Measurements from ENCODE around the gene XPNPEP1.

XPNPEP1 gene

GRCh38 chr10:109953766-109954165, 30.5 kb upstream of the XPNPEP1 start:
- Histone ChIP-seq H2BK5ac (ENCODE audit: low read depth, low read length, poor library complexity) (no peak overlapping the region), H3K79me1 (ENCODE audit: low read length) (no peaks in the 10 kb centered on the region), H3K4ac (ENCODE audit: low read depth, low read length) (no peak overlapping the region), H3K36me3 (ENCODE audit: control insufficient read depth in 1 of 2, insufficient read depth in 2 of 2, low read length in 2 of 2) (no peaks in the 10 kb centered on the region), H4K8ac (ENCODE audit: low read depth, low read length) (no peak overlapping the region), H3K4me3 (ENCODE audit: low read depth, low read length) (no peak overlapping the region), H3K4me1 (ENCODE audit: control insufficient read depth in 1 of 2, insufficient read depth in 2 of 2, low read length in 2 of 2) (peaks cover 0 to 4% of the 10 kb centered on the region in 2 experiments), H3K79me2 (ENCODE audit: control insufficient read depth, insufficient read depth, low read length, poor library complexity) (no peaks in the 10 kb centered on the region), H2AFZ (ENCODE audit: insufficient read depth, low read length, poor library complexity) (no peak overlapping the region), H3K9ac (ENCODE audit: low read length) (no peak overlapping the region), H3K4me2 (ENCODE audit: low read length) (no peak overlapping the region), H3K14ac (ENCODE audit: low read length) (no peak overlapping the region), H3K9me3 (ENCODE audit: insufficient read depth, low read depth, low read length) (no peaks in the 10 kb centered on the region), H2BK12ac (ENCODE audit: low read length) (no peak overlapping the region), H4K91ac (ENCODE audit: low read depth, low read length) (no peak overlapping the region), H3K18ac (ENCODE audit: low read length) (no peak overlapping the region), H3K23ac (ENCODE audit: low read length) (no peak overlapping the region), H2AK5ac (ENCODE audit: low read length) (no peak overlapping the region), H4K12ac (ENCODE audit: low read depth, low read length) (no peak overlapping the region), H3K27ac (ENCODE audit: low read depth, low read length) (no peak overlapping the region), H3K27me3 (ENCODE audit: insufficient read depth, low read length) (no peaks in the 10 kb centered on the region), H2BK120ac (ENCODE audit: insufficient read depth, low read length, poor library complexity) (no peak overlapping the region)
- WGBS (ENCODE audit: extremely low coverage, insufficient coverage, insufficient read length), result no CpG with 5 or more reads among the region's 2 CpGs
- DNase-seq, result no peak

- Histone ChIP-seq H3K18ac (ENCODE audit: low read length) (no peak overlapping the region), H3K23ac (ENCODE audit: low read length) (no peak overlapping the region), H2AFZ (ENCODE audit: insufficient read depth, low read length, poor library complexity) (no peak overlapping the region), H3K79me1 (ENCODE audit: low read length) (no peaks in the 10 kb centered on the region), H3K27ac (ENCODE audit: low read depth, low read length) (no peak overlapping the region), H3K9me3 (ENCODE audit: insufficient read depth, low read depth, low read length) (no peaks in the 10 kb centered on the region), H3K4me2 (ENCODE audit: low read length) (no peak overlapping the region), H3K4me1 (ENCODE audit: control insufficient read depth in 1 of 2, insufficient read depth in 2 of 2, low read length in 2 of 2) (no peaks in the 10 kb centered on the region), H3K14ac (ENCODE audit: low read length) (no peak overlapping the region), H2BK5ac (ENCODE audit: low read depth, low read length, poor library complexity) (no peak overlapping the region), H3K27me3 (ENCODE audit: insufficient read depth, low read length) (no peaks in the 10 kb centered on the region), H4K8ac (ENCODE audit: low read depth, low read length) (no peak overlapping the region), H3K79me2 (ENCODE audit: control insufficient read depth, insufficient read depth, low read length, poor library complexity) (no peaks in the 10 kb centered on the region), H4K12ac (ENCODE audit: low read depth, low read length) (no peak overlapping the region), H2BK12ac (ENCODE audit: low read length) (no peak overlapping the region), H2AK5ac (ENCODE audit: low read length) (no peak overlapping the region), H2BK120ac (ENCODE audit: insufficient read depth, low read length, poor library complexity) (no peak overlapping the region), H3K36me3 (ENCODE audit: control insufficient read depth in 1 of 2, insufficient read depth in 2 of 2, low read length in 2 of 2) (no peaks in the 10 kb centered on the region), H4K91ac (ENCODE audit: low read depth, low read length) (no peak overlapping the region), H3K4me3 (ENCODE audit: low read depth, low read length) (no peak overlapping the region), H3K9ac (ENCODE audit: low read length) (no peak overlapping the region), H3K4ac (ENCODE audit: low read depth, low read length) (no peak overlapping the region)
- no peak for DNase-seq
Observed at GRCh38 chr10:109952526-109952925, 29.2 kb upstream of the XPNPEP1 start.

GRCh38 chr10:109947111-109947920, 24.0 kb upstream of the XPNPEP1 start:
- no peak overlapping the region for H4K12ac ChIP-seq (ENCODE audit: low read depth, low read length)
- no peak overlapping the region for H3K9ac ChIP-seq (ENCODE audit: low read length)
- no peak overlapping the region for H4K91ac ChIP-seq (ENCODE audit: low read depth, low read length)
- no peak for DNase-seq
- no peak overlapping the region for H2BK5ac ChIP-seq (ENCODE audit: low read depth, low read length, poor library complexity)
- H3K9me3 ChIP-seq (ENCODE audit: insufficient read depth, low read depth, low read length), result no peaks in the 10 kb centered on the region
- no peak overlapping the region for H2BK120ac ChIP-seq (ENCODE audit: insufficient read depth, low read length, poor library complexity)
- no peaks in the 10 kb centered on the region for H3K79me2 ChIP-seq (ENCODE audit: control insufficient read depth, insufficient read depth, low read length, poor library complexity)
- no peak overlapping the region for H3K18ac ChIP-seq (ENCODE audit: low read length)
- no peaks in the 10 kb centered on the region for H3K27me3 ChIP-seq (ENCODE audit: insufficient read depth, low read length)
- no peak overlapping the region for H3K4ac ChIP-seq (ENCODE audit: low read depth, low read length)
- WGBS (ENCODE audit: extremely low coverage, insufficient coverage, insufficient read length), result no CpG with 5 or more reads among the region's 5 CpGs
- no peak overlapping the region for H4K8ac ChIP-seq (ENCODE audit: low read depth, low read length)
- no peak overlapping the region for H3K27ac ChIP-seq (ENCODE audit: low read depth, low read length)
- no peak overlapping the region for H3K4me2 ChIP-seq (ENCODE audit: low read length)
- H3K4me1 ChIP-seq (ENCODE audit: control insufficient read depth in 1 of 2, insufficient read depth in 2 of 2, low read length in 2 of 2), result no peaks in the 10 kb centered on the region
- H3K14ac ChIP-seq (ENCODE audit: low read length), result no peak overlapping the region
- no peaks in the 10 kb centered on the region for H3K36me3 ChIP-seq (ENCODE audit: control insufficient read depth in 1 of 2, insufficient read depth in 2 of 2, low read length in 2 of 2)
- H3K79me1 ChIP-seq (ENCODE audit: low read length), result no peaks in the 10 kb centered on the region
- H3K4me3 ChIP-seq (ENCODE audit: low read depth, low read length), result no peak overlapping the region
- no peak overlapping the region for H2BK12ac ChIP-seq (ENCODE audit: low read length)
- H2AK5ac ChIP-seq (ENCODE audit: low read length), result no peak overlapping the region
- no peak overlapping the region for H2AFZ ChIP-seq (ENCODE audit: insufficient read depth, low read length, poor library complexity)
- no peak overlapping the region for H3K23ac ChIP-seq (ENCODE audit: low read length)

- H4K8ac ChIP-seq (ENCODE audit: low read depth, low read length), result no peak overlapping the region
- no peak overlapping the region for H3K27ac ChIP-seq (ENCODE audit: low read depth, low read length)
- no peak overlapping the region for H2AK5ac ChIP-seq (ENCODE audit: low read length)
- H3K23ac ChIP-seq (ENCODE audit: low read length), result no peak overlapping the region
- H3K4me3 ChIP-seq (ENCODE audit: low read depth, low read length), result no peak overlapping the region
- no peak for DNase-seq
- no peak overlapping the region for H4K12ac ChIP-seq (ENCODE audit: low read depth, low read length)
- H3K18ac ChIP-seq (ENCODE audit: low read length), result no peak overlapping the region
- H3K9me3 ChIP-seq (ENCODE audit: insufficient read depth, low read depth, low read length), result no peaks in the 10 kb centered on the region
- H3K9ac ChIP-seq (ENCODE audit: low read length), result no peak overlapping the region
- H4K91ac ChIP-seq (ENCODE audit: low read depth, low read length), result no peak overlapping the region
- no peak overlapping the region for H2AFZ ChIP-seq (ENCODE audit: insufficient read depth, low read length, poor library complexity)
- WGBS (ENCODE audit: extremely low coverage, insufficient coverage, insufficient read length), result no CpG with 5 or more reads among the region's 3 CpGs
- H3K4ac ChIP-seq (ENCODE audit: low read depth, low read length), result no peak overlapping the region
- no peak overlapping the region for H2BK120ac ChIP-seq (ENCODE audit: insufficient read depth, low read length, poor library complexity)
- H2BK12ac ChIP-seq (ENCODE audit: low read length), result no peak overlapping the region
- no peaks in the 10 kb centered on the region for H3K79me1 ChIP-seq (ENCODE audit: low read length)
- H2BK5ac ChIP-seq (ENCODE audit: low read depth, low read length, poor library complexity), result no peak overlapping the region
- H3K27me3 ChIP-seq (ENCODE audit: insufficient read depth, low read length), result no peaks in the 10 kb centered on the region
- no peaks in the 10 kb centered on the region for H3K79me2 ChIP-seq (ENCODE audit: control insufficient read depth, insufficient read depth, low read length, poor library complexity)
- no peak overlapping the region for H3K4me2 ChIP-seq (ENCODE audit: low read length)
- no peak overlapping the region for H3K14ac ChIP-seq (ENCODE audit: low read length)
- H3K4me1 ChIP-seq (ENCODE audit: control insufficient read depth in 1 of 2, insufficient read depth in 2 of 2, low read length in 2 of 2), result no peaks in the 10 kb centered on the region
- H3K36me3 ChIP-seq (ENCODE audit: control insufficient read depth in 1 of 2, insufficient read depth in 2 of 2, low read length in 2 of 2), result no peaks in the 10 kb centered on the region
Observed at GRCh38 chr10:109946680-109947079, 23.4 kb upstream of the XPNPEP1 start.

Data from trophoblast cell (in vitro differentiated cells and primary cell).